IPS DF 19.7 (cell line): ENCODE measurements around the gene ETV4.

ENCODE experiments used
- DNase-seq: peaks from one replicate; pipeline ENCODE4 v3.0.0-alpha.2; 2013; ENCODE audit warnings: low read depth, low spot score

Gene ETV4

DNA sequence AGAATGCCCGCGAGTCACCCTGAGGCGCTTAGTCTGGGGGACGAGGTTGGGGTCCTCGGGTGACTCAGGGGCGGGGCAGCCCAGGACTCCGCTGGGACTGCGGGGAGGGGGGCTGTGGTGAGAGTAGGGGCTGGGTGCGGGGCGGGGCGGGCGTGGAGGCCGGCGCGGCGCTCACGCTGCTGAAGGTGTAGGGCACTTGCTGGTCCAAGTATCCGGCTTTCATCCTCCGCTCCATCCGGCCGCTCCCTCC lies 832 bp downstream of the ETV4 start:
- DNase-seq = no peak

DNA sequence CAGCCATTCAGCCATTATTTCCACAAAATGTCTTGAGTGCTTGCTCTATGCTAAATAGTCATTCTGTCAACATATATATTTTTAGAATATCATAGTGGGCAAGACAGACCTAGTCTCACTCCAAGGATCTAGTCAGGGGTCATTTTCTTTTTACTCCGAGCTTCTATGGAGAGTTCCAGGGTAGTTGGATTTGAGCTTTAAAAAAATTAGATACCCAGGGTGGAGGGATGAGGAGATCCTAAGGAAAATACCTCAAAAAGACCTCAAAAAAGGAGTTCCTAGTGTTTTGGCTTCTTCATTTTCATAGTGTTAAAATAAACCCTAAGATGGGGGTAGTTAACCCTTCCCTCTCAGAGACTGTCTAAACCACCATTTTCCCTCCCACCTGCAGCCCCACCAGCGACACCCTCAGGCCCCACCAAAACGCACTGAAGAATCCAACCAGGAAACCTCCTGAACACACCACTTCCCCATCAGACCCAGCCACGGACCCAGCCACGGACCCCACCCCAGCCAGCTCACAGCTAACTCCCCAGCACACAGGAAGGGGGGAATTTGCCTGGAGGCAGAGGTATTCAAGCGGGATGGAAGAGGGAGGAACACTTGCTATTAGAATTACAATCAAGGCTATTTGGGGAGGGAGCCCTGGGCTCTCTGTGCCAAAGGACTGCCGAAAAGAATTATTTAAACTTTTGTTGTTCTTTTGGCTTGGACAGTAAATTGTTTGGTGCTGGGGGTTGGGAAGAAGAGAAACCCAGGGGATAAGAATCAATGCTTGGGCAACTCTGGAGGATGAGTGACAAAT lies 2.2 kb downstream of the ETV4 start:
- DNase-seq = no peak

GRCh38 chr17:43543300-43543699 lies 2.8 kb downstream of the ETV4 start:
- DNase-seq = no peak

DNA sequence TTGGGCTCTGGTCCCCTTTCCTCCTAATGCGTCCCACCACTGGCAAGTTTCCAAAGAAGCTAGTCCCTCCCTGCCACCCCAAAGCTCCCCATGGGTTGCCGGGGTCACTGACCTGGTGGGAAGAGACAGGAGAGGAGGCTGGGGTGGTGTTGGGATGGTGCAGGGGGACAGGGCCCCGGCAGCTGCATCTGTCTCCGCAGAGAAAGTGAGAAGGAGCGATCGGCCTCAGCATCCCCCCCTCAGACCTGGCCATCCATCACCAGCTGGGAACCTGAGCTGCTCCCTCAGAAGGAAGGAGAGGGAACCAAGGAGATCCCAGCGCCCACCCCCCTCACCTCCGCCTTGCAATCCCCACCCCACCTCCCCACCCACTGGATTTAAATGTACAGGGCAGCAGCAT lies 3.3 kb downstream of the ETV4 start:
- DNase-seq = no peak

DNA sequence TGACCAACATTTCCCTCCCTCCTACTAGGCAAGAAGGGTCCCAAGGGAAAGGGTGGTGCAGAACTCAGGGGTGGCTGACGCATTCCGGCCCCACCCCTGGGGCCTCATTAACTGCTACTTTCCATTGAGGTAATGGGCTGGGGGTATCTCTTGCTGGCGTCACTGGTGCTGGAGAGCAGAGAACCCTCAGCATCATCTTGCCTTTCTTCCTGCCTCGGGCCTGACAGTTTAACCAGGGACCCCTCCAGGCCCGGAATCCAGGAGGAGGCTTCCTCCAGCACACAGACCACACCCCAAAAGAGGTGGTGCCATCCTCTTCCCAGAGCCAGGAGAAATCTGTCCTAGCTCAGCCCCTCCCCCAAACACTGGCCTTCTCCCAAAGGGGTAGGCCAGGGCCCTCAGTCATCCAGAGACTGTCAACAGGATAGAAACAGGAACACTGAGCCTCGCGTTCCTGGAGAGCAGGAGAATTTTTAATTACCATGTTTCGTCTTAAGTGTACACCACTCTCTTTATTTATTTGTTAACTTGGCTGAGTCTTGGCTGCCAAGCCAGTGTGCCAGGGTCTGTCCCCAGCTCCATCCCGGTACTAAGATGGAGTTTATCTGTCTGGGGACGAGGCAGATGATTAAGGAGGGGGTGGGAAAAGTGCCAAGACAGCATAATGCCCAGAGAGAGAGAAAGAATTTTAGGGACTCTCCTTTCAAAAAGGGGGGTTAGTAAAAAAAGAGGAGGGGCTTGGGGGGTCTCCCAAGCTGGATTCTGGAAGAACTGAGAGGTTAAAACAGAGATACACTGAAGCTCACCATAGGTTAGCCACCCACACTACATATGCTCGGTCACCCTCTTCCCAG lies 5.1 kb downstream of the ETV4 start:
- DNase-seq = no peak

- no peak for DNase-seq
Measured at GRCh38 chr17:43536236-43536992, 9.7 kb downstream of the ETV4 start.

DNA sequence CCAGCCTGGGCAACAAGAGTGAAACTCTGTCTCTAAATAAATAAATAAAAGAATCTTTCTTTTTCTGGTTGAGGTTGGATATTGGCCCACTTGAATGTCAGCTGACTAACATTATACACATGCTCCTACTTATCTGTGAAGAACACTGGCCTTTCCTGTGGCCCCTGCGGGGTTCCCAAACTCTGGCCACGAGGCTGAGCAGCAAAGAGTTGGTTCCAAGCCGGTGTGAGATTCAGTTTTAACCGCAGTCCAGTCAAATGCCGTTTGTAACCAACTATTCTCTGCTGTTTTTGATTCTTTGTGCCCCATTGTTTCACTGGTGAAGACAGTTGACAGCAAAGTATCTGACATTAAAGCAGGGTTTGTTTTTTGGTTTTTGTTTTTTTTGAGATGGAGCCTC lies 11.2 kb downstream of the ETV4 start:
- DNase-seq = no peak

GRCh38 chr17:43533699-43534098 lies 12.4 kb downstream of the ETV4 start:
- no peak for DNase-seq

DNA sequence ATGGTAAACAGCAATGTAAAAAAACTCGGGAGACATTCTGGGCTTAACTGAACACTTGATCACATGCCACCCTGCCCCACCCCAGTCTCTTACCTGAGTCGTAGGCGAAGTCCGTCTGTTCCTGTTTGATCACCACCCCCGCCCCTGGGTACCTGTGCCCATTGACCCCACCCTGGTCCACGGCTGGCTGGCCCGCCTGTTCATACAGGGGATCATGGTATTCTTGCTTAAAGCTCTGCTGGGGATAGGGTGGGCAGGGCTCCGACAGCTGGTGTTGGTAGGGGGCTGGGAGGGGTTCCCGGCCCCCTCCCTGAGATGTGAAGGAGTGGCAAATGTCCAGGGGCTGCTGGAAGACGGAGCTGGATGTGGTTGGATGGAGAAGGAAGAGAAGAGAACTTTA lies 13.6 kb downstream of the ETV4 start:
- no peak for DNase-seq

- DNase-seq = no peak
Measured at GRCh38 chr17:43531955-43532354, 14.2 kb downstream of the ETV4 start.

GRCh38 chr17:43531082-43531378 lies 15.1 kb downstream of the ETV4 start:
- no peak for DNase-seq

GRCh38 chr17:43530288-43531081 lies 15.7 kb downstream of the ETV4 start:
- peak; percentile 100 for DNase-seq

DNA sequence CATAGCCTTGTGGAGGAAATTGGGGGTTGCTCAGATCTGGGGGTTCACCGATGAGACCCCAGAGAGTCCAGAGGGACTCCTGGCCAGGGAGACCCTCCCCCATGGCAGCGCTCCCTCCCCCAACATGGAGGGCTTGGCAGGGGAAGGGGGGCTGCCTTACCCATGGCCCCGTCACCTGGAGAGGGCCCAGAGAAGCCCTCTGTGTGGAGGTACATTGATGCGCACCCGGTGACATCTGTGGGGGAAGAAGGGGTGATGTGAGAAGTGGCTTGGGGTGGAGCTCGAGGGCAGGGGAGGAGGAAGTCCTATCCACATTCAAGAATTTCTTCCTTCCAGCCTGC lies 16.2 kb downstream of the ETV4 start:
- DNase-seq = no peak

DNA sequence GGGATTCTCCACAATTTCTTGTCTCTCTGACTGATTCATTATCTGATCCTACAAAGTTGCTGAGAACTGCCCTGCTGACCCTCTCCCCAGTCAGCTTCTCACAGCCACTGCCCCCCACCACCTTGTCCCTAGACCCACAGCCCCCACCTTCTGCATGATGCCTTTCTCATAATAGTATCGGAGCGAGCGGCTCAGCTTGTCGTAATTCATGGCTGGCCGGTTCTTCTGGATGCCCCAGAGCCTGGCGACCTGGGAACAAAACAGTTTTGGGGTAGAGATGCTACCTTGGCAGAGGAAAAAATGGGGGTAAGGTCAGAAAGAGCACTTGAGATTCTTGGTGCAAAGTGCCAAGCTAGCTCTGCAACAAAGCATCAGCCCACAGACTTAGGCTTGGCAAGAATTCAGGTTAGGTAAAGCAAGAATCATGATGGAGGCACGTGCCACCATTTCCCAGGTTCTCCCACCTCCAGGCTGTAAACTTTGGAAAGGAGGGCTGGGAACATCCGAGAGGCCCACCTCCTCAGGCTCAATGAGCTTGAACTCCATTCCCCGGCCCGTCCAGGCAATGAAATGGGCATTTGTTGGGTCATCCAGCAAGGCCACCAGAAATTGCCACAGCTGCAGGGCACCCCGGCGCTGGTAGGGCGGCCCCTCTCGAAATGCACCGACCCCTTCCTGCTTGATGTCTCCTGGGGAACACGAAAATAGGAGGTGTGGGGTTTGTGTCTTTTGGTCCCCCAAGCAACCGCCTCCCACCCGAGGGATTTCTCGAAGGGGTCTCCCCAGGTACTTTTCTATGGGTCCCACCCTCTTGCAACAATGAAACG lies 16.9 kb downstream of the ETV4 start:
- DNase-seq = no peak

DNA sequence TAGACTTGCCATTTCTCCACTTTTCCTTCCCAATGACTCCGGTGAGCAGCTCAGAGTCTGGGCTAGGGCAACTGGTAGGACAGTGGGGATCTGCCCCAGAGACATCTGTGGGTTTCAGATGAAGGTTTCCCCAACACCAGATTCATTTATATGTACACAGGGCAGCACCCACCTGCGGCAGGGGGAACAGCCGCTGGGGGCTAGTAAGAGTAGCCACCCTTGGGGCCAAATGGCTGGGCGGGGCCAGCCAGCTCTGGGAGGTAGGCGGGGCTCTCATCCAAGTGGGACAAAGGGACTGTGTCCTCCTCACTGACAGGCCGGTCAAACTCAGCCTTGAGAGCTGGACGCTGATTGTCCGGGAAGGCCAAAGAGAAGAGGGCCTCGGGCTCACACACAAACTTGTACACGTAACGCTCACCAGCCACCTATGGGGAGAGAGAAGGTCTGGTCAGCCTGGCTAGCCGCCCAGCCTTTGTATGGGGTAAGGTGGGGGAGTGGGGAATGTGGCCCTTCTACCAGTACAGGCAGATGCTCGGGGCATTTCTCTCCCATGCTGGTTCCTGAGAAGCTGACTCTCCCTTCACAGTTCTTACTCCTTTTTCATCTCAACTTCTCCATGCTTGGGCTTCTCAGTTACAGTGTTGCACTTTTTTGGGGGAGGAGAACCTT lies 17.7 kb downstream of the ETV4 start:
- no peak for DNase-seq

- DNase-seq = no peak
Measured at GRCh38 chr17:43526886-43527648, 19.1 kb downstream of the ETV4 start.

DNA sequence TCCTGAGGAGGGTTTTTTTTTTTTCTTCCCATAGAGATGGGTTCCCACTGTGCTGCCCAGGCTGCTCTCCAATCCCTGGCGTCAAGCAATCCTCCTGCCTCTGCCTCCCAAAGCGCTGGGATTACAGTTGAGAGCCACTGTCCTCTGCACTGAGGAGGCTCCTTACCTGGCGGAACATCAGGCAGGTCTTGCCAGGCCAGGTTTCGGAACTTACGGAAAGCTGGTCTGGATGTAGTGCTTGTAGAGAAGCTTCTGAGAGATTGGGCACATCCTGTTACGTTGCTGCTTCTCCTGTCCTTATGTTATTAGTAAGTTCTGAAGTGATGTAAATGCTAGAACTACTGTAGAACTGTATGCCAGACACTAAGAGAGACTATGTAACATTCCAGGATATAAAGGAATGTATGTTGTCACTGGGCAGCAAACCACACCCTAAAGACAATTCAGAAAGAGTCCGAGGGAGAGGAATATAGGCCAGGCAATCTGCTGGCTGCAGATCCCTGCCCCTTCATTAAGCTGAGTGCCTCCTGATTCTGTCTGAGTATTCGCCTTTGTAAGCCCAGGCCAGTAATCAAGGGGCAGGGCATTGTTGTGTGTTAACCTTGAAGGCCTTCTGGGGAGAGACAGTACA lies 21.1 kb downstream of the ETV4 start:
- no peak for DNase-seq

- DNase-seq = no peak
Measured at GRCh38 chr17:43521389-43521788, 24.8 kb downstream of the ETV4 start.

GRCh38 chr17:43517615-43518386 lies 28.3 kb downstream of the ETV4 start:
- no peak for DNase-seq
